MCF 10A (cell line): ENCODE measurements around the gene LIPI. TPM values are rescaled to one million over a fixed set of nuclear protein-coding genes. Genes with fewer than 3 reads are reported as not detected.

Source experiments
- Bru-seq: library from RNA; stranded (reverse); fragments of 400-500 nt; gene quantifications from one replicate; lab custom pipeline; 2021; lab: Mats Ljungman, UMichigan
- BruChase-seq, 2 experiments: library from RNA; stranded (reverse); fragments of 400-500 nt; gene quantifications; one replicate each; lab custom pipeline; 2021; lab: Mats Ljungman, UMichigan
- BruUV-seq: library from RNA; stranded (reverse); fragments of 400-500 nt; replicated peaks from 2 replicates; lab custom pipeline; 2021; lab: Mats Ljungman, UMichigan
- CTCF ChIA-PET: fragments of 300-600 bp; sonication (Branson Sonifier 250); formaldehyde crosslinking; extraction: SDS; loops from one replicate; lab custom pipeline; 2021; ENCODE audit warnings: antibody characterized with exemption, inconsistent platforms; lab: Yijun Ruan, JAX
- POLR2A ChIA-PET: fragments of 300-600, 350-650 bp; sonication (Branson Sonifier 250); formaldehyde crosslinking; extraction: SDS; loops from one replicate; lab custom pipeline; 2020; ENCODE audit warnings: antibody characterized with exemption, inconsistent platforms; lab: Yijun Ruan, JAX
- DNase-seq: peaks from one replicate; pipeline ENCODE4 v3.0.0-alpha.2; 2018; ENCODE audit not compliant: unreplicated experiment
- H3K27ac Mint-ChIP-seq: one replicate; pipeline ENCODE4 v1.8.0; 2022; ENCODE audit warnings: mild to moderate bottlenecking, low read depth, mixed read lengths; ENCODE audit not compliant: unreplicated experiment
- H3K27me3 Mint-ChIP-seq: one replicate; pipeline ENCODE4 v1.8.0; 2022; ENCODE audit warnings: mixed read lengths; ENCODE audit not compliant: insufficient read depth, unreplicated experiment
- H3K36me3 Mint-ChIP-seq: one replicate; pipeline ENCODE4 v1.8.0; 2022; ENCODE audit warnings: mild to moderate bottlenecking, moderate library complexity, mixed read lengths; ENCODE audit not compliant: insufficient read depth, unreplicated experiment
- H3K4me1 Mint-ChIP-seq: one replicate; pipeline ENCODE4 v1.8.0; 2022; ENCODE audit warnings: mixed read lengths; ENCODE audit not compliant: insufficient read depth, unreplicated experiment
- H3K4me3 Mint-ChIP-seq: one replicate; pipeline ENCODE4 v1.8.0; 2022; ENCODE audit warnings: mild to moderate bottlenecking, moderate library complexity, mixed read lengths; ENCODE audit not compliant: unreplicated experiment
- H3K9me3 Mint-ChIP-seq: one replicate; pipeline ENCODE4 v1.8.0; 2022; ENCODE audit warnings: mixed read lengths; ENCODE audit not compliant: unreplicated experiment
- CTCF ChIP-seq: fragments of 200-600 bp; IDR thresholded peaks from one replicate; pipeline ENCODE4 v1.8.0; 2022; ENCODE audit warnings: antibody characterized with exemption, mild to moderate bottlenecking; ENCODE audit not compliant: unreplicated experiment
- intact Hi-C: fragments of 100-400 bp; cut with micrococcal nuclease; formaldehyde crosslinking; loops from 2 replicates; pipeline ENCODE4 v1.14.1; 2022
- long read RNA-seq: library from polyadenylated mRNA; stranded (forward); transcript quantifications from one replicate; pipeline ENCODE4 v2.0.0, GENCODE V29; 2022
- total RNA-seq: library from RNA; stranded (reverse); gene quantifications from 2 replicates; pipeline ENCODE4 v1.2.3, GENCODE V29; 2022

LIPI gene
- not detected in 2 replicates for total RNA-seq
- Bru-seq, nascent RNA: percentile 6 among the genes with signal in this experiment
- percentile 5 among the genes with signal in this experiment for BruChase-seq, experiment 1, labeled RNA remaining after a 6-hour chase
- BruChase-seq, experiment 2, labeled RNA remaining after a 2-hour chase: percentile 2 among the genes with signal in this experiment
- long read RNA-seq, partial matches to known transcripts: 0 of 1 reads
- long read RNA-seq, other reads (novel, unspliced or antisense): 1 of 1 reads

- no peak for TF ChIP-seq CTCF
- no peaks in the 10 kb centered on the region for H3K9me3 Mint-ChIP-seq
- H3K4me1 Mint-ChIP-seq: no peaks in the 10 kb centered on the region
- BruUV-seq: TSS peak; percentile 77
- intact Hi-C loops: no loop called here
- H3K27ac Mint-ChIP-seq: no peak within 1 kb of the TSS
- DNase-seq: no peak
- ChIA-PET POLR2A (no interaction called here), CTCF (no interaction called here)
- no peak within 1 kb of the TSS for H3K4me3 Mint-ChIP-seq
- peaks cover 77% of the 10 kb centered on the region for H3K27me3 Mint-ChIP-seq
- H3K36me3 Mint-ChIP-seq: no peaks in the 10 kb centered on the region
Measured at GRCh38 chr21:14210738-14211137, at the start of gene LIPI. Gene LIPI, minus strand, starts transcription at chr21:14210955. Its CDS starts 110 bp downstream, at chr21:14210845.

GRCh38 chr21:14260174-14260764 is 49.5 kb upstream of the LIPI start:
- Mint-ChIP-seq H3K27ac (no peak overlapping the region), H3K36me3 (no peaks in the 10 kb centered on the region), H3K27me3 (no peaks in the 10 kb centered on the region), H3K4me3 (no peak overlapping the region), H3K9me3 (no peaks in the 10 kb centered on the region), H3K4me1 (no peaks in the 10 kb centered on the region)
- POLR2A ChIA-PET: no interaction called here
- no TSS peak for BruUV-seq
- DNase-seq: no peak
- CTCF ChIA-PET: interaction anchor here (0.6 to 3.8 kb wide), 22 partner anchors 11 to 1556 kb away, joined by 3 to 24 read pairs (median 4); no protein-coding TSS in a partner anchor
- intact Hi-C loops: no loop called here
- TF ChIP-seq CTCF: no peak

GRCh38 chr21:14259747-14260146 is 49.0 kb upstream of the LIPI start:
- H3K9me3 Mint-ChIP-seq: no peaks in the 10 kb centered on the region
- no peaks in the 10 kb centered on the region for H3K36me3 Mint-ChIP-seq
- BruUV-seq: no TSS peak
- CTCF ChIA-PET: interaction anchor here (0.6 to 3.8 kb wide), 30 partner anchors 12 to 1332 kb away, joined by 3 to 24 read pairs (median 4); no protein-coding TSS in a partner anchor
- POLR2A ChIA-PET: no interaction called here
- TF ChIP-seq CTCF: peak; percentile 56
- H3K4me1 Mint-ChIP-seq: no peaks in the 10 kb centered on the region
- intact Hi-C loops: loop anchor here (1.0 to 10.0 kb wide), 6 partner anchors 45 to 1333 kb away; partner anchors contain the start of gene HSPA13
- no peaks in the 10 kb centered on the region for H3K27me3 Mint-ChIP-seq
- no peak overlapping the region for H3K27ac Mint-ChIP-seq
- DNase-seq: peak; percentile 65
- no peak overlapping the region for H3K4me3 Mint-ChIP-seq

- Mint-ChIP-seq H3K9me3 (peaks cover 8% of the 10 kb centered on the region), H3K27me3 (no peaks in the 10 kb centered on the region), H3K4me1 (peaks cover 6% of the 10 kb centered on the region), H3K36me3 (no peaks in the 10 kb centered on the region), H3K27ac (no peak overlapping the region), H3K4me3 (no peak overlapping the region)
- intact Hi-C loops: loop anchor here (10.0 kb wide), 1 partner anchor 53 kb away; no protein-coding TSS in a partner anchor
- TF ChIP-seq CTCF: no peak
- ChIA-PET CTCF (interaction anchor here (0.6 to 1.2 kb wide), 2 partner anchors 12 to 43 kb away, joined by 3 read pairs; no protein-coding TSS in a partner anchor), POLR2A (no interaction called here)
- DNase-seq: no peak
- no TSS peak for BruUV-seq
Measured at GRCh38 chr21:14251336-14251735, 40.6 kb upstream of the LIPI start.
